Vagina (tissue), 2 donors: ENCODE results near the gene LSM12.

Experiments
- POLR2A ChIP-seq, 2 donors: fragments of 450-650 bp; IDR thresholded peaks; one replicate each; pipeline ENCODE4 v1.6.1; 2017; ENCODE audit warnings: antibody characterized with exemption in 2 of 2, mild to moderate bottlenecking in 2 of 2, moderate library complexity in 2 of 2
- POLR2AphosphoS5 ChIP-seq, 2 donors: sonication (generic); formaldehyde crosslinking; IDR thresholded peaks; one replicate each; pipeline ENCODE4 v1.9.0; 2017; ENCODE audit warnings: antibody characterized with exemption in 2 of 2, mild to moderate bottlenecking in 2 of 2, low read depth in 1 of 2; ENCODE audit not compliant: insufficient read depth in 1 of 2
- TF ChIP-seq, protein P1 (sequence below), 3 experiments: fragments of 450-650 bp in 2 of 3; fragments of 200-600 bp in 1 of 3; sonication (generic) in 1 of 3; IDR thresholded peaks; one replicate each; pipeline ENCODE4 v1.5.1; 2017 to 2019; ENCODE audit warnings: antibody characterized with exemption in 3 of 3, mild to moderate bottlenecking in 2 of 3, moderate library complexity in 2 of 3

- TF ChIP-seq POLR2A (IDR thresholded peaks at IDR 0.05) = no peak
- TF ChIP-seq, protein P1, sequence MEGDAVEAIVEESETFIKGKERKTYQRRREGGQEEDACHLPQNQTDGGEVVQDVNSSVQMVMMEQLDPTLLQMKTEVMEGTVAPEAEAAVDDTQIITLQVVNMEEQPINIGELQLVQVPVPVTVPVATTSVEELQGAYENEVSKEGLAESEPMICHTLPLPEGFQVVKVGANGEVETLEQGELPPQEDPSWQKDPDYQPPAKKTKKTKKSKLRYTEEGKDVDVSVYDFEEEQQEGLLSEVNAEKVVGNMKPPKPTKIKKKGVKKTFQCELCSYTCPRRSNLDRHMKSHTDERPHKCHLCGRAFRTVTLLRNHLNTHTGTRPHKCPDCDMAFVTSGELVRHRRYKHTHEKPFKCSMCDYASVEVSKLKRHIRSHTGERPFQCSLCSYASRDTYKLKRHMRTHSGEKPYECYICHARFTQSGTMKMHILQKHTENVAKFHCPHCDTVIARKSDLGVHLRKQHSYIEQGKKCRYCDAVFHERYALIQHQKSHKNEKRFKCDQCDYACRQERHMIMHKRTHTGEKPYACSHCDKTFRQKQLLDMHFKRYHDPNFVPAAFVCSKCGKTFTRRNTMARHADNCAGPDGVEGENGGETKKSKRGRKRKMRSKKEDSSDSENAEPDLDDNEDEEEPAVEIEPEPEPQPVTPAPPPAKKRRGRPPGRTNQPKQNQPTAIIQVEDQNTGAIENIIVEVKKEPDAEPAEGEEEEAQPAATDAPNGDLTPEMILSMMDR (IDR thresholded peaks at IDR 0.05) = no peak
- no peak for TF ChIP-seq POLR2AphosphoS5 (IDR thresholded peaks at IDR 0.05; ENCODE audit: insufficient read depth in 1 of 2, low read depth in 1 of 2)
These were observed 15.9 kb upstream of the LSM12 start for GRCh38 chr17:44082256-44082927.
